ENCODE measurements around the gene KLHL8. TPM values are rescaled to one million over a fixed set of nuclear protein-coding genes. Genes with fewer than 3 reads are reported as not detected.

The KLHL8 gene
- total RNA-seq, 6 experiments from 2014 or later, result 8.0 to 11.5 (median 9.8) TPM

- no peak for TF ChIP-seq CTCF (IDR thresholded peaks at IDR 0.05)
- no peak overlapping the region for H3K27ac Mint-ChIP-seq
- peaks cover 11% of the 10 kb centered on the region for H3K4me1 Mint-ChIP-seq (ENCODE audit: low read depth)
- DNase-seq, result no peak
- H3K9me3 Mint-ChIP-seq, result no peaks in the 10 kb centered on the region
- no peak overlapping the region for H3K4me3 Mint-ChIP-seq
- H3K36me3 Mint-ChIP-seq (ENCODE audit: low read depth), result peaks cover 11% of the 10 kb centered on the region
- H3K27me3 Mint-ChIP-seq (ENCODE audit: insufficient read depth), result peaks cover 2% of the 10 kb centered on the region; the same call in 1 of the 2 replicates
Observed at GRCh38 chr4:87211249-87211952, 9.0 kb downstream of the KLHL8 start.

DNA sequence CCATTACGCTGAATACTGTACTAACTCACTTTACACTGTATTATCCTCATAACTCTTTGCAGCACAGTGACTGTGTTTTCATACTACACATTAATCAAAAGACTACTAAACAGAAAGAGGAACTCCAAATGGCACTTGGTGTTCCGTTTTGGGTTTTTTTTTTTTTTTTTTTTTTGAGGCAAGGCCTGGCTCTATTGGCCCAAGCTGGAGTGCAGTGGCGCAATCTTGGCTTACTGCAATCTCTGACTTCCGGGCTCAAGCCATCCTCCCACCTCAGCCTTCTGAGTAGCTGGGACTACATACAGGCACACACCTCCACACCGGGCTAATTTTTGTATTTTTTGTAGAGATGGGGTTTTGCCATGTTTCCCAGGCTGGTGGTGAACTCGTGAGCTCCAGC is 10.7 kb downstream of the KLHL8 start:
- peaks cover 8% of the 10 kb centered on the region for H3K4me1 Mint-ChIP-seq (ENCODE audit: low read depth)
- peaks cover 11% of the 10 kb centered on the region for H3K36me3 Mint-ChIP-seq (ENCODE audit: low read depth)
- DNase-seq, result no peak

DNA sequence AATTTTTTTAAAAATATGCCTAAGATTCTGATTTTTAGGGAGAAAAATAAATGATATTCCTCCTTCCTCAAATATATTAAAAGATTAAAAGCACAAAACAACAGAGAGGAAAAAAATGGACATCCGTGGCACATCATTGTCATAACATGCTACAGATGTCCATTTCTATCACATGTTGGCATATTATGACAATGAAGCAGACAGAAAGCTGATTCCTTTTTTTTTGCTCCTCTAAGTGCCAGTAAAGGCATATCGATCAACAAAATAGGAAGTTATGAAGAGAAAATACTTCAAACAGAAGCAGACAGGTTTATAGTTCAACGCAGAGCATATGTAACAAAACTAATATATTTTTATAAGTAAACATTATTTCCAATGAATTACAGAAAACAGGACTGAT is 11.2 kb downstream of the KLHL8 start:
- H3K4me3 Mint-ChIP-seq, result no peak overlapping the region
- DNase-seq, result no peak
- no peak overlapping the region for H3K27ac Mint-ChIP-seq
- TF ChIP-seq CTCF (IDR thresholded peaks at IDR 0.05), result no peak
- H3K9me3 Mint-ChIP-seq, result no peaks in the 10 kb centered on the region
- H3K4me1 Mint-ChIP-seq (ENCODE audit: low read depth), result peaks cover 8% of the 10 kb centered on the region
- H3K36me3 Mint-ChIP-seq (ENCODE audit: low read depth), result peaks cover 11% of the 10 kb centered on the region
- peaks cover 2% of the 10 kb centered on the region; the same call in 1 of the 2 replicates for H3K27me3 Mint-ChIP-seq (ENCODE audit: insufficient read depth)

More for the DNA sequence above, 10.7 kb downstream of the KLHL8 start:
- peaks cover 2% of the 10 kb centered on the region; the same call in 1 of the 2 replicates for H3K27me3 Mint-ChIP-seq (ENCODE audit: insufficient read depth)
- no peaks in the 10 kb centered on the region for H3K9me3 Mint-ChIP-seq
- H3K4me3 Mint-ChIP-seq, result no peak overlapping the region
- TF ChIP-seq CTCF (IDR thresholded peaks at IDR 0.05), result no peak
- H3K27ac Mint-ChIP-seq, result no peak overlapping the region

DNA sequence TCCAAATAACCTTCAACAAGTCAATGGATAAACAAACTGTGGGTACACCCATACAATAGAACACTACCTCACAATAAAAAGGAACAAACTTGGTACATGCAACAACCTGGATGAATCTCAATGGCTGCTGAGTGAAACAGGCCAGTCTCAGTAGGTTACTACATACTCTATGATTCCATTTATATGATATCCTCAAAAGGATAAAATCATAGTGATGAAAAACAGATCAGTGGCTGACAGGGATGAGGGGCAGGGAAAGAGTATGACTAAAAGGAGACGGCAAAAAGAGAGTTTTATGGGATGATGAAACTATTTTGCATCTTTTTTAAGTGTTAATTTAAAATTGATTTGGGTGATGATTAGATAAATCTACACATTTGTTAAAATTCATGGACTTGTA is 15.9 kb downstream of the KLHL8 start:
- no peak for DNase-seq
- Mint-ChIP-seq H3K27me3 (ENCODE audit: insufficient read depth) (no peaks in the 10 kb centered on the region), H3K4me1 (ENCODE audit: low read depth) (no peaks in the 10 kb centered on the region), H3K4me3 (no peak overlapping the region), H3K36me3 (ENCODE audit: low read depth) (peaks cover 11% of the 10 kb centered on the region), H3K9me3 (no peaks in the 10 kb centered on the region; the same call in 1 of the 2 replicates), H3K27ac (no peak overlapping the region)
- no peak for TF ChIP-seq CTCF (IDR thresholded peaks at IDR 0.05)

DNA sequence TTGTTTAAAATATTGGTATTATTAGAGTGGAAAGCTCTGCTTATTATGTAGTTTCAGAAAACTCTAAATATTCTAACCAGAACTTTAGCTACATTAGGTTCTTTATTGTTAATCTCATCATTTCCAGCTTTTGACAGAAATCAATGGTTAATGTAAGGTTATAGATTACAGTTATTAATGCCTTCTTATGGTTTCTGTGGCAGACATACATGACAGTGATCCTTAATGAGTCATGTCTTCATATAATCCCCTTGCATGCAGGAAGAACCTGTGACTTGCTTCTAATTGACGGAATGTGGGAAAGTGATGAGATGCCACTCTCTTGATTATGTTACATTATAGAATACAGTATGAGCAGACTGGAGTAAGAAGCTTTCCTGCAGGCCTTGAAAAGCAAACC is 23.5 kb downstream of the KLHL8 start:
- Mint-ChIP-seq H3K36me3 (ENCODE audit: low read depth) (no peaks in the 10 kb centered on the region), H3K27me3 (ENCODE audit: insufficient read depth) (no peaks in the 10 kb centered on the region), H3K9me3 (no peaks in the 10 kb centered on the region), H3K27ac (no peak overlapping the region), H3K4me3 (no peak overlapping the region), H3K4me1 (ENCODE audit: low read depth) (peaks cover 6% of the 10 kb centered on the region)
- DNase-seq, result no peak
- no peak for TF ChIP-seq CTCF (IDR thresholded peaks at IDR 0.05)
